Vagina (tissue), 2 donors: Measurements from ENCODE around the gene ST7.

Experiments used
- POLR2A ChIP-seq, 2 donors: fragments of 450-650 bp; IDR thresholded peaks; one replicate each; pipeline ENCODE4 v1.6.1; 2017; ENCODE audit warnings: antibody characterized with exemption in 2 of 2, mild to moderate bottlenecking in 2 of 2, moderate library complexity in 2 of 2
- POLR2AphosphoS5 ChIP-seq, 2 donors: sonication (generic); formaldehyde crosslinking; IDR thresholded peaks; one replicate each; pipeline ENCODE4 v1.9.0; 2017; ENCODE audit warnings: antibody characterized with exemption in 2 of 2, mild to moderate bottlenecking in 2 of 2, low read depth in 1 of 2; ENCODE audit not compliant: insufficient read depth in 1 of 2
- TF ChIP-seq, protein P1 (sequence below), 3 experiments: fragments of 450-650 bp in 2 of 3; fragments of 200-600 bp in 1 of 3; sonication (generic) in 1 of 3; IDR thresholded peaks; one replicate each; pipeline ENCODE4 v1.5.1; 2017 to 2019; ENCODE audit warnings: antibody characterized with exemption in 3 of 3, mild to moderate bottlenecking in 2 of 3, moderate library complexity in 2 of 3

GRCh38 chr7:116942504-116942903 lies 10.8 kb upstream of the ST7 start:
- TF ChIP-seq, protein P1, sequence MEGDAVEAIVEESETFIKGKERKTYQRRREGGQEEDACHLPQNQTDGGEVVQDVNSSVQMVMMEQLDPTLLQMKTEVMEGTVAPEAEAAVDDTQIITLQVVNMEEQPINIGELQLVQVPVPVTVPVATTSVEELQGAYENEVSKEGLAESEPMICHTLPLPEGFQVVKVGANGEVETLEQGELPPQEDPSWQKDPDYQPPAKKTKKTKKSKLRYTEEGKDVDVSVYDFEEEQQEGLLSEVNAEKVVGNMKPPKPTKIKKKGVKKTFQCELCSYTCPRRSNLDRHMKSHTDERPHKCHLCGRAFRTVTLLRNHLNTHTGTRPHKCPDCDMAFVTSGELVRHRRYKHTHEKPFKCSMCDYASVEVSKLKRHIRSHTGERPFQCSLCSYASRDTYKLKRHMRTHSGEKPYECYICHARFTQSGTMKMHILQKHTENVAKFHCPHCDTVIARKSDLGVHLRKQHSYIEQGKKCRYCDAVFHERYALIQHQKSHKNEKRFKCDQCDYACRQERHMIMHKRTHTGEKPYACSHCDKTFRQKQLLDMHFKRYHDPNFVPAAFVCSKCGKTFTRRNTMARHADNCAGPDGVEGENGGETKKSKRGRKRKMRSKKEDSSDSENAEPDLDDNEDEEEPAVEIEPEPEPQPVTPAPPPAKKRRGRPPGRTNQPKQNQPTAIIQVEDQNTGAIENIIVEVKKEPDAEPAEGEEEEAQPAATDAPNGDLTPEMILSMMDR (IDR thresholded peaks at IDR 0.05): no peak
- TF ChIP-seq POLR2AphosphoS5 (IDR thresholded peaks at IDR 0.05; ENCODE audit: insufficient read depth in 1 of 2, low read depth in 1 of 2): no peak
- TF ChIP-seq POLR2A (IDR thresholded peaks at IDR 0.05): no peak
